ENCODE measurements around the gene MAN2B2.
A peak's percentile ranks its signal among the peaks of the same experiment; 100 is the strongest.
"Not testable (repeated sequence)": the region's sequence is repeated elsewhere in the genome, so short reads cannot be mapped to it uniquely, and the experiment has no call there.

Gene MAN2B2

GRCh38 chr4:6647169-6647568 lies 72.2 kb downstream of the MAN2B2 start:
- no peak for DNase-seq

GRCh38 chr4:6647582-6648230 lies 72.7 kb downstream of the MAN2B2 start:
- no peak for DNase-seq

GRCh38 chr4:6649216-6649615 lies 74.2 kb downstream of the MAN2B2 start:
- DNase-seq, result no peak

- DNase-seq, result not testable (repeated sequence)
Measured at GRCh38 chr4:6654211-6654610, 79.2 kb downstream of the MAN2B2 start.

- DNase-seq, result not testable (repeated sequence)
Measured at GRCh38 chr4:6655291-6655690, 80.3 kb downstream of the MAN2B2 start.

- DNase-seq, result no peak
Measured at GRCh38 chr4:6655924-6656323, 80.9 kb downstream of the MAN2B2 start.

- no peak for DNase-seq
Measured at GRCh38 chr4:6657242-6658208, 82.5 kb downstream of the MAN2B2 start.

GRCh38 chr4:6658209-6658595 lies 83.2 kb downstream of the MAN2B2 start:
- DNase-seq, result no peak

- no peak for DNase-seq
Measured at GRCh38 chr4:6658597-6659075, 83.6 kb downstream of the MAN2B2 start.

- DNase-seq, result no peak
Measured at GRCh38 chr4:6659897-6660296, 84.9 kb downstream of the MAN2B2 start.

GRCh38 chr4:6660430-6660829 lies 85.4 kb downstream of the MAN2B2 start:
- DNase-seq, result no peak

- no peak for DNase-seq
Measured at GRCh38 chr4:6662591-6662990, 87.6 kb downstream of the MAN2B2 start.

GRCh38 chr4:6663596-6664393 lies 88.8 kb downstream of the MAN2B2 start:
- no peak for DNase-seq

- DNase-seq, result no peak
Measured at GRCh38 chr4:6665320-6665654, 90.3 kb downstream of the MAN2B2 start.

GRCh38 chr4:6668391-6668790 lies 93.4 kb downstream of the MAN2B2 start:
- DNase-seq, result peak; percentile 15

- no peak for DNase-seq
Measured at GRCh38 chr4:6671648-6672047, 96.7 kb downstream of the MAN2B2 start.

GRCh38 chr4:6672131-6672530 lies 97.1 kb downstream of the MAN2B2 start:
- DNase-seq, result no peak

- DNase-seq, result not testable (repeated sequence)
Measured at GRCh38 chr4:6672541-6673190, 97.7 kb downstream of the MAN2B2 start.

Data from NCI-H748 treated with DMSO at 0.1 percent for 48 hours (cell line).